T-helper 17 cell (primary cell): Measurements from ENCODE around the gene TMEM269. TPM values are rescaled to one million over a fixed set of nuclear protein-coding genes. Genes with fewer than 3 reads are reported as not detected.

Experiments
- ATAC-seq: fragments of 150-1000 bp; cut with Tn5 transposase; 2 replicates; pipeline ENCODE4 v1.10.0; 2021; ENCODE audit warnings: mild to moderate bottlenecking, moderate library complexity
- DNase-seq, 3 donors: peaks; one replicate each; pipeline versions ENCODE4 v3.0.0 to v3.0.0-alpha.2; 2020 to 2021
- H3K9me3 ChIP-seq: one replicate; pipeline ENCODE4 v1.7.0; 2013; ENCODE audit warnings: low read length, mild to moderate bottlenecking; ENCODE audit not compliant: control insufficient read depth, poor library complexity, severe bottlenecking
- H3K27ac Mint-ChIP-seq: one replicate; pipeline ENCODE4 v1.8.0; 2022; ENCODE audit warnings: mild to moderate bottlenecking, moderate library complexity, mixed read lengths
- H3K27me3 Mint-ChIP-seq: one replicate; pipeline ENCODE4 v1.8.0; 2022; ENCODE audit warnings: mixed read lengths
- H3K36me3 Mint-ChIP-seq: one replicate; pipeline ENCODE4 v1.8.0; 2022; ENCODE audit warnings: low read depth, mixed read lengths
- H3K4me1 Mint-ChIP-seq: one replicate; pipeline ENCODE4 v1.8.0; 2022; ENCODE audit warnings: mild to moderate bottlenecking, mixed read lengths
- H3K4me3 Mint-ChIP-seq: one replicate; pipeline ENCODE4 v1.8.0; 2022; ENCODE audit warnings: mild to moderate bottlenecking, moderate library complexity, mixed read lengths
- total RNA-seq, 4 donors: library from RNA in 2 of 4; stranded (reverse) in 2 of 4; gene quantifications; one replicate each; pipeline ENCODE4 v1.2.3 and lab custom pipeline; 2022 to 2026

Gene TMEM269
- total RNA-seq, 2 donors from 2014 or later, result 0.42 to 0.47 TPM

GRCh38 chr1:42769811-42770210, 15.0 kb upstream of the TMEM269 start:
- Mint-ChIP-seq H3K4me1 (peaks cover 16% of the 10 kb centered on the region), H3K27me3 (no peaks in the 10 kb centered on the region), H3K4me3 (no peak overlapping the region), H3K27ac (peak overlapping the region; percentile 60), H3K36me3 (no peaks in the 10 kb centered on the region)
- no peak for DNase-seq
- no peaks in the 10 kb centered on the region for H3K9me3 ChIP-seq
- ATAC-seq, result no peak

DNA sequence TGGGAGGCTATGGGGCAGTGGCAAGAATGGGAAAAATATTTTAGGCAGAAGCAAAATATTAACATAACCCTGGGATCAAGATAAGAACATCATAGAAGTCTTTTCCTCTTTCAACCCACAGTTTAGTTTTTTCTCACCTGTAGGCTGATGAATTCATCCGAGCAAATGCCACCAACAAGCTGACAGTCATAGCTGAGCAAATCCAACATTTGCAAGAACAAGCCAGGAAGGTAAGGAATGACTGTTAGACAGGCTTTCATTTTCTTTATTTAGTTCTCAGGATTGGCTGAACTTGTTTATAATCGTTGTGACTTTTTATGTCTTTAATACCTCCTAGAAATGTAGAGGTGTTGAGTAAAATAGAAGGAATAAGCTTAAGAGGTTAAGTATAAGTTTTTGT, 11.4 kb upstream of the TMEM269 start:
- no peak for DNase-seq
- H3K27ac Mint-ChIP-seq, result peak overlapping the region; percentile 60
- no peak overlapping the region for H3K4me3 Mint-ChIP-seq
- peaks cover 16% of the 10 kb centered on the region for H3K4me1 Mint-ChIP-seq
- peaks cover 2% of the 10 kb centered on the region for H3K36me3 Mint-ChIP-seq
- H3K9me3 ChIP-seq, result no peaks in the 10 kb centered on the region
- H3K27me3 Mint-ChIP-seq, result no peaks in the 10 kb centered on the region
- no peak for ATAC-seq

DNA sequence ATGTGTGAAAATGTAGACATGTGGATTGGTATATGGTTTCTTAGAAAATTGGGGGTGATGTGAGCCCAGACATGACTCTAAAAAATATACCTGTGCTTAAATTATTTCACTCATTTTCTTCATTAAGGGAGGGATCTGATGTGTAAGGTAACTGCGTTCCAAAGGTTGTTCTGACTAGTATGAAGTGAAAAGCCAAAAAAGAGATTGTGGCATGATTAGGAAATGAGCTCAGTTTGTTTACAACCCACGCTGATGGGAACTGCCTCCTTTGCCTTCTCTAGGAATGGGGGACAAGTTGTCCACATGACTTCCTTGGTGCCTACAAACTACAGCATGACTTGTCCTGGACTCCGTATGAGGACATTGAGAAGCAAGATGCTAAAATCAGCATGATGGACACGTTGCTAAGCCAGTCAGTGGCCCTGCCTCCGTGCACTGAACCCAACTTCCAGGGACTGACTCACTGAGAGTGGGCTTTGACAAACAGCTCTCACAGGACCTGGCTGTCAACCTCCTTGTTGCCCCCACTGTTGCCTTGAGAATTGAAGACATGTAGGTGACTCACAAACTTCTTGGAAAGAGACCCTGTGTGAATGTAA, 9.8 kb upstream of the TMEM269 start:
- peaks cover 5% of the 10 kb centered on the region for H3K36me3 Mint-ChIP-seq
- peaks cover 19% of the 10 kb centered on the region for H3K4me1 Mint-ChIP-seq
- no peaks in the 10 kb centered on the region for H3K27me3 Mint-ChIP-seq
- no peak overlapping the region for H3K27ac Mint-ChIP-seq
- H3K9me3 ChIP-seq, result no peaks in the 10 kb centered on the region
- no peak for ATAC-seq
- no peak for DNase-seq
- no peak overlapping the region for H3K4me3 Mint-ChIP-seq

DNA sequence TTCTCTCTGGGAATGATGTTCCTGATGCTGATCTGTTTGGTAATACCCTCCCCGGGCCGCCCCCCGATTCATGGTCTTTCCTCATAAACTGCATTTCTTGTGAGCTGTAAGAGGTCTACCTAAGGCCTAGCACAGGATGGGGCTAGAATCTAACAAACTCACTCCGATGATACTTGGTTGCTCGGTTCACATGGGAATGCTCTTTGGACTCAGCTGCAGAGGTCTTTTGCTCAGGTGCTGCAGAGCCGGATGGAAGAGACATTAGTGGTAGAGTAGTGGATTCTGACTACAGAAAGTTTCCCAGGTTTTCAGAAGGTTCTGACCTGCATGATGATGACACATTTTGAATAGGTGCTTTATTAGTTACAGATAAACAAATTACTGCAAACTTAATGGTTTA, 8.3 kb upstream of the TMEM269 start:
- no peaks in the 10 kb centered on the region for H3K9me3 ChIP-seq
- H3K27me3 Mint-ChIP-seq, result no peaks in the 10 kb centered on the region
- DNase-seq (no peak), ATAC-seq (no peak)
- H3K27ac Mint-ChIP-seq, result peak overlapping the region; percentile 37
- peaks cover 14% of the 10 kb centered on the region for H3K4me1 Mint-ChIP-seq
- H3K4me3 Mint-ChIP-seq, result no peak overlapping the region
- peaks cover 12% of the 10 kb centered on the region for H3K36me3 Mint-ChIP-seq

- peak overlapping the region; percentile 49 for H3K27ac Mint-ChIP-seq
Observed at GRCh38 chr1:42777852-42778251, 6.9 kb upstream of the TMEM269 start.

DNA sequence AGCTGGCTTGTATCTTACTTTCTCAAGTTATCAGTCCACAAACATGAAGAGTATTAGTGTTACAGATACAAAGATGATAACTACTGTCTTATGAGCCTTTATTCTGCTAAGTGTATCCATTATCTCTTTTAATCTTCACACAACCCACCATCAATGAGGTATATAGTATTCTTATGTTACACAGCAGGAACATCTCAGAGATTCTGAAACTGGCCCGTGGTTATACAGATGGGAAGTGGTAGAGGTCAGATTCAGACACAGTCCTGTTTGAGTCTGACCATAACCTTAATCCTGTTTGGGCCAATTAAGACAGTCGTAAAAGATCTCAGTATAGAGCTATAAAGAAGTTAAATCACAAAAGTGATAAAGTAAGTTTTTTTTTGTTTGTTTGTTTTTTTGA, 5.1 kb upstream of the TMEM269 start:
- ATAC-seq, result no peak
- Mint-ChIP-seq H3K27me3 (no peaks in the 10 kb centered on the region), H3K36me3 (peaks cover 15% of the 10 kb centered on the region), H3K27ac (no peak overlapping the region), H3K4me1 (peaks cover 16% of the 10 kb centered on the region), H3K4me3 (no peak overlapping the region)
- no peak for DNase-seq
- no peaks in the 10 kb centered on the region for H3K9me3 ChIP-seq

More at GRCh38 chr1:42777852-42778251, 6.9 kb upstream of the TMEM269 start:
- no peaks in the 10 kb centered on the region for H3K9me3 ChIP-seq
- DNase-seq (no peak), ATAC-seq (peak; percentile 54)
- peaks cover 15% of the 10 kb centered on the region for H3K4me1 Mint-ChIP-seq
- H3K27me3 Mint-ChIP-seq, result no peaks in the 10 kb centered on the region
- H3K36me3 Mint-ChIP-seq, result peaks cover 15% of the 10 kb centered on the region
- H3K4me3 Mint-ChIP-seq, result no peak overlapping the region

DNA sequence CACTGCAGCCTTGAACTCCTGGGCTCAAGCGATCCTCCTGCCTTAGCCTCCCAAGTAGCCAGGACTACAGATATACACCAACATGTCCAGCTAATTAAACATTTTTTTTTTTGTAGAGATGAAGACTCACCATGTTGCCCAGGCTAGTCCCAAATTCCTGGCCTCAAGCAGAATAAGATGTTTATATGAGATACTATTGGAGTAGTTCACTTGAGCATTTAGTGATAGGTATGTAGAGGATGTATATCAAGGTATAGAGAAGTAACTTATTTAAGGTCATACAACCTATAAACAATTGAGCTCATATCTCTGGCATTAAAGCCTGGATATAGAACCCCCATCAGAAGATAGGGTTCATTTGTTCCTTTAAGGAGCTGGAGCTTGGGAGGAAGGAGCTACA, 4.6 kb upstream of the TMEM269 start:
- H3K9me3 ChIP-seq, result no peaks in the 10 kb centered on the region
- Mint-ChIP-seq H3K36me3 (peaks cover 15% of the 10 kb centered on the region), H3K27ac (no peak overlapping the region), H3K27me3 (no peaks in the 10 kb centered on the region), H3K4me3 (no peak overlapping the region), H3K4me1 (peaks cover 18% of the 10 kb centered on the region)
- ATAC-seq (no peak), DNase-seq (no peak)

DNA sequence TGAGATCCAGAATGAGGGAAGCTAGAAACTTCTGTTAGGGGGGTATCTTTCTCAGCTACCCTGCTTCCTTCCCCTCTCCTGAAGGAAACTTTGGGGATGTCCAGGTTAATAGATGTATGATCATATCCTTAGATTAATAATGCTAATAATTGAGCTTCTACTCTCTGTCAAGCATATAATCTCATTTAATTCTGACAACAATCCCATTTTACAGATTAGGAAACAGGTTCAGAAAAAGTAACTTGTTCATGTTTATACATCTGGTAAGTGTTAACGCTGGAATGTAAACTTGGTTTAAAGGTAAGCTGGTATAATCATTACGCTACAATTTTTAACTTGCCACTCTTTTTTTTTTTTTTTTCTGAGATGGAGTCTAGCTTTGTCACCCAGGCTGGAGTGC, 1.7 kb upstream of the TMEM269 start:
- H3K4me1 Mint-ChIP-seq, result peaks cover 25% of the 10 kb centered on the region
- peak overlapping the region; percentile 34 for H3K27ac Mint-ChIP-seq
- ATAC-seq, result no peak
- H3K9me3 ChIP-seq, result no peaks in the 10 kb centered on the region
- peaks cover 15% of the 10 kb centered on the region for H3K36me3 Mint-ChIP-seq
- H3K27me3 Mint-ChIP-seq, result no peaks in the 10 kb centered on the region
- H3K4me3 Mint-ChIP-seq, result no peak overlapping the region
- DNase-seq, result no peak

DNA sequence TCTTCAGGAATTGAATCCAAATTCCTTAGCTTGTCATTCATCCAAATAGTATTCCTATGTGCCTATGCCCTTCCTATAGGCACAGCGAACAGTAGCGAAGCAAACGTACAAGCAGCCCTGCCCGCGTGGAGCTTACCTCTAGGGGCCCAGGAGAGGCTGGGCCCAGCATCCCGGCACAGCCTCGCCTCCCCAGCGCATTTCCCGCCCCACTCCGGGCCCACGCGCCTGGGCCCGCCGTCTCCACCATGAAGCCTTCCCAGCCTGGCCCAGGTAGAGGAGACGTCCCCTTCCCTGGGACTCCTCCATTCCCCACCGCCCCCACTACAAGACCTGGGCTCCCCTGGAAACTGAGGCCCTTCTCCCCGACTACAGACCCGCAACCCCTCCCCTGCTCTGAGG, 245 bp upstream of the TMEM269 start:
- peak overlapping the region; percentile 34 for H3K27ac Mint-ChIP-seq
- H3K4me3 Mint-ChIP-seq, result peak overlapping the region; percentile 89
- H3K27me3 Mint-ChIP-seq, result no peaks in the 10 kb centered on the region

DNA sequence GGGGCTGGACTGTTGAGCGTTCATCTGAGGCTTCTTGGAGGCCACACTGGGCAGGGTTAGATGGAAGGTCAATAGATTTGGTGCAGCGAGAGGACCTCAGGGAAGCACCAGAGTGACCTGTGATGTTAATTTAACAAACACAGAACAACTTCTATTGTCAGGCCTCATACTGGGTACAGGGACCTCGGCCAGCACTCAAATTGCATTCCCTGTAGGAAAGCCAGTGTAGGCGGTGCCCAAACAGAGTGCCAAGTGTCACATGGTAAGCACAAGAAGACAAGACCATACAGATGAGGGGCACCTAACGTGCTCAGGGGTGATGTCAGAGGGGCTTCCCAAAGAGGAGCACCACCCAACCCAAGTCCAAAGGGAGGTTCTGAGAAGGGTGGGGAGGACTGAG, 1.3 kb downstream of the TMEM269 start:
- ATAC-seq (no peak), DNase-seq (no peak)
- Mint-ChIP-seq H3K27ac (peak overlapping the region; percentile 68), H3K4me1 (peaks cover 21% of the 10 kb centered on the region), H3K27me3 (peaks cover 1% of the 10 kb centered on the region), H3K4me3 (peak overlapping the region; percentile 89), H3K36me3 (peaks cover 4% of the 10 kb centered on the region)
- no peaks in the 10 kb centered on the region for H3K9me3 ChIP-seq

More for the DNA sequence above, 245 bp upstream of the TMEM269 start:
- DNase-seq (no peak), ATAC-seq (peak; percentile 8)
- Mint-ChIP-seq H3K4me1 (peaks cover 22% of the 10 kb centered on the region), H3K36me3 (peaks cover 10% of the 10 kb centered on the region)
- no peaks in the 10 kb centered on the region for H3K9me3 ChIP-seq

GRCh38 chr1:42788021-42788420, 3.2 kb downstream of the TMEM269 start:
- H3K27me3 Mint-ChIP-seq, result peaks cover 7% of the 10 kb centered on the region
- H3K27ac Mint-ChIP-seq, result no peak overlapping the region
- H3K36me3 Mint-ChIP-seq, result peaks cover 2% of the 10 kb centered on the region
- H3K4me3 Mint-ChIP-seq, result no peak overlapping the region
- ATAC-seq (no peak), DNase-seq (no peak)
- no peaks in the 10 kb centered on the region for H3K9me3 ChIP-seq
- peaks cover 18% of the 10 kb centered on the region for H3K4me1 Mint-ChIP-seq

DNA sequence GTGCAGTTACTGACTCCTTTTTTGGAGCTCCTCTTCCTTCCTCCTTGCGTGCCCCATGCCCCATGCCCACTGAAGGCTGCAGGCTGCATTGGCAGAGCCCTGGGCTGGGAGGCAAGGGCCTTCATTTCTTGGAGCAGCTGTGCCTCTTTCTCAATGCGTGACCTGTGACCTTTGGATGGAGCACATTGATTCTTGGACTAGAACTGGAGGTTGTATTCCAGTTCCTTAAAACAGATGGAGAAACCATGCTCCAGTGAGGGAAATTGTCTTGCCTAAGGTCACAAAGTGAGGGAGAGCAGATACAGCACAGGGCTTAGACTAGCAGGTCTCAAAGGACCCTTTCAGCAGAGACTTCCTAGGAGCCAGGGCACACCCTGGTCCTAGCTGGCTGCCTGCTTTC, 9.0 kb downstream of the TMEM269 start:
- no peak overlapping the region for H3K27ac Mint-ChIP-seq

DNA sequence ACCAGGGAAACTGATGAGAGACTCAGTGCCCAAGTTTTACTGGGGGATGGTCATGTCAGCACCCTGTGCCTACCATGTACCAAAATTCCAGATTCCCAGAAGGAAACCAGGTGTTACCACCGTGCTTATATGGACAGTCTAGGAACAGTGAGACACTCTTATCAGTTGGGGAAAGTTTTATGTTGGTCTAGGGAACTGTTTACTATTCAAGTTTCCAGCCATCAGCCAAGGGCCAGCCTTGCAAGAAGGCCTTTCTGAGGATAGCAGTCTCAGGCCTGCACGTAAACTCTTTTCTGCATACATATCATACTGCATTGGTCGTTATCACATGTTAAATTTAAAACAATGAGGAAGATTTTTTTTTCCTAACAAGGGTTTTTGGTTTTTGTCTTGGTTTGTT, 12.6 kb downstream of the TMEM269 start:
- Mint-ChIP-seq H3K4me3 (no peak overlapping the region), H3K27me3 (peaks cover 6% of the 10 kb centered on the region), H3K36me3 (peaks cover under 1% of the 10 kb centered on the region), H3K27ac (no peak overlapping the region), H3K4me1 (no peaks in the 10 kb centered on the region)
- ATAC-seq, result no peak
- no peaks in the 10 kb centered on the region for H3K9me3 ChIP-seq
- no peak for DNase-seq

More for the DNA sequence above, 9.0 kb downstream of the TMEM269 start:
- no peak for DNase-seq
- no peak for ATAC-seq
- H3K4me1 Mint-ChIP-seq, result peaks cover 2% of the 10 kb centered on the region
- peaks cover 2% of the 10 kb centered on the region for H3K36me3 Mint-ChIP-seq
- no peak overlapping the region for H3K4me3 Mint-ChIP-seq
- H3K9me3 ChIP-seq, result no peaks in the 10 kb centered on the region
- peaks cover 13% of the 10 kb centered on the region for H3K27me3 Mint-ChIP-seq

GRCh38 chr1:42797979-42798378, 13.2 kb downstream of the TMEM269 start:
- ATAC-seq (no peak), DNase-seq (no peak)
- H3K27me3 Mint-ChIP-seq, result peaks cover 6% of the 10 kb centered on the region
- H3K9me3 ChIP-seq, result no peaks in the 10 kb centered on the region
- no peak overlapping the region for H3K4me3 Mint-ChIP-seq
- no peak overlapping the region for H3K27ac Mint-ChIP-seq
- H3K4me1 Mint-ChIP-seq, result no peaks in the 10 kb centered on the region
- H3K36me3 Mint-ChIP-seq, result no peaks in the 10 kb centered on the region
